COLO829 (cell line): ENCODE results near the gene CHN1.

Source experiments
- DNase-seq: peaks from one replicate; pipeline ENCODE4 v3.0.0; 2012; ENCODE audit warnings: low spot score

The CHN1 gene

DNA sequence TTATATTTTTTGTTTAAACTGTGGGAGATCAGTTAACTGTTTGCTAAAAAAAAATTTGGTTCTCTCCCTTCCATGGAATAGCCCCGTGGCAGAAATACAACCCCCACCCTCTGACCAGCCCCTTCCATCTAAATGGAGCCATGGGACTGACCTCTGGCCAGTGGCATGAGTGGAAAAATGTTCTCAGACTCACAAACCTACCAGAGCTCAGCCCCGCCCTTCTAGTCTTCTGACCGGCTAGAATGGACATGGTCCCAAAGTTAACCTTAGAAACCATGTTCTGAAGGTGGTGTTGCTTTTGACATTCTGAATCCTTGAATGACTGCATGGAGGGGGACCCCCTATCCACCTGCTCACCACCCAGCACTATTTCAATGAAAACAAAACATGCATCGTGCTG, 239.6 kb downstream of the CHN1 start:
- DNase-seq, result no peak

DNA sequence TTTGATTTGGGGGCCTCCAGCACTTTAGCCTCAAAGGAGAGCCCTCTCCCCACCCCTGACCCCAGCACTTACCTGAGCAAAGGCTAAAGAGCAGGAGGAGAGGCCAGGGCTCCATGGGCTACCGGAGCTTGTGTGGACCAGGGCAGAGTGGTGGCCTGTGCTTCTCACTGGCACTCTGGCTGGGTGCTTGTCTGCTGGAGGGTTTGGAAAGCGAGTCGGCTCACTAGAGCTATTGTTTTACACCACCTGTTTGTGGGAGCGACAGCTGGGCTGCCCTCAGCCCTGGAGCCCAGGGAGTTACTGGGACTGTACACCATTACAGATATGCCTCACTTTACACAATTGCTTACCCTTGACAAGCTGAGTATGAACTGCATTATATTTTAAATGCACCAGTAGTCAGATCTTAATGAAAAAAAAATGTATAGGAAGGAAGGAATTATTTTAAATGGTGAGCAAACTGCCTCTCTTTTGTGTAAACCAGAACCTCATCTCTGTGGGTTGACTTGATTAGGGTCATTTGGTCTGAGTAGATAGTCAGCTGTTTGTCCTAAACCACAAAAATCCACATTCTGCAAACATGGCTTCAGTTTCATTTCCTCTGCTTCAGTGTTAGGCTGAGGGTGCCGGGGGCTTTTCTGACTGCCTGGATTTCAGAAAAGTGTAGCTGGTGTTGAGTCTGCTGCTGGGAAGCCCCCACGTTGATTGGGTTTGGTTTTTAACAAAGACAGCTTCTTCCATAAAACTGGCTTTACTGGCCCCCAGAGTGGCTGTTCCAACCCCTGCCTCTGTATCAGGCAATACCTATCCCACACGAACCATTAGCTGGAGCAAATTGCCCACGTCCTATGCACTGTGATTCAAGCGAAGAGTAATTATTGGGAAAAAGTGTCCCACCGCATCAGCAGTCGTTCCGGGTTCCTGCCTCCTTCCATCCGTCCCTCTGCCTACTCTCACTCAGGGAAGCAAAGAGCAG, 240.6 kb downstream of the CHN1 start, which contains the start of gene CHRNA1:
CHRNA1 (minus strand) TSS at position 193 of the 976 bp plus-strand sequence; CDS start at position 115, 78 bp downstream.
- DNase-seq, result no peak

DNA sequence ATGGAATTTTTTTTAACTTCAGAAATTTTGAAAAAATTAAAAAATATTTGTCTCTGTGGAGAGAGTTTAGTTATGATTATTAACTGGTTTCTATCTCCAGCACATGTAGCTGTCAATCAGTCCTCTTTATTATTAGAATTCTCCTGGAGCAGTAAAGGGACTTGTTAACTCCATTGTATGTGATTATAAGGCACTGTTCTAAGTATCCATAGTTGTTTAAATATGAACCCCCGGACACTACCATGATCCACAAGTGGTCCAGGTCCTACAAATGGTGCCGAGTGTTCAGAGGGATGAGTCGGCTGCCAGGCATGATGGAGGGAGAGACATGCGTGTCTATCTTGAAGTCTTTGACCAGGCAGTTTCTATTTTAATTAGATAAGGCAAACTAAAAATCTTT, 241.4 kb downstream of the CHN1 start:
- no peak for DNase-seq

DNA sequence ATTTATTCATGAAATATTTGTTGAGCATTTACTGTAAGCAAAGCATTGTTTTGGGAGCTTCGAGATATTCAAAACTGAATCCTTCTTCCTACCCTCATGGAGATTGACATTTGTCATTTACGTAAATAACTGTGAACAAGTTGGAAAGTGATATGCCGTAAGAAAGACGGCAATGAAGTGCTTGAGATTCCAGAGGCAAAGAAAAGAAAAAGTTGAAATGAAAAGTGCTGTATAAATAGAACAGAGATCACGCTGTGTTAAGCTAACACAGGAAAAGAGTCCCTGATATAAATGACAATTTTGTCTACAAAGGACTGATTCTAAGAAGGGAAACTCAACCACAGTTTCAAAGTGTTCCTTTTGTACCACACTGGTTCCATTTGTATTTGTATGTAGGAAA, 242.7 kb downstream of the CHN1 start:
- no peak for DNase-seq

DNA sequence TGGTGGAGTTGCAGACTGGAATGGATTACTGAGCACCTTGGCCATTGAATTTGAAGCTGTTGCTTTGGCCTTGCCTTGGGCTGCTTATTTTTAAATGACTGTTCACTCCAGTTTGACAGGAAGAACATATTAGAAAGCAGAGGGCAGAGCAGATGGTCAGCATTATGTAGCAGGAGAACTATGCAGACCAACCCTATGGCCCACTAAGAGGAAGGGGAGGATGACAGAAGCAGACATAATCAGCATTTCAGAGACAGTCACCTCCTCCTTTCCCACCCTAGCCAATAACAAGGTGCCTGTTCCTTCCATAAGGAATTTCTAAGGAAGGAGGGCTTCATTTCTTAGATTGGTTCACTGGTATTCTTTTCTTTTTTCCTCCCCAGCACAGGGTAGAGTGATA, 243.3 kb downstream of the CHN1 start:
- DNase-seq, result no peak

DNA sequence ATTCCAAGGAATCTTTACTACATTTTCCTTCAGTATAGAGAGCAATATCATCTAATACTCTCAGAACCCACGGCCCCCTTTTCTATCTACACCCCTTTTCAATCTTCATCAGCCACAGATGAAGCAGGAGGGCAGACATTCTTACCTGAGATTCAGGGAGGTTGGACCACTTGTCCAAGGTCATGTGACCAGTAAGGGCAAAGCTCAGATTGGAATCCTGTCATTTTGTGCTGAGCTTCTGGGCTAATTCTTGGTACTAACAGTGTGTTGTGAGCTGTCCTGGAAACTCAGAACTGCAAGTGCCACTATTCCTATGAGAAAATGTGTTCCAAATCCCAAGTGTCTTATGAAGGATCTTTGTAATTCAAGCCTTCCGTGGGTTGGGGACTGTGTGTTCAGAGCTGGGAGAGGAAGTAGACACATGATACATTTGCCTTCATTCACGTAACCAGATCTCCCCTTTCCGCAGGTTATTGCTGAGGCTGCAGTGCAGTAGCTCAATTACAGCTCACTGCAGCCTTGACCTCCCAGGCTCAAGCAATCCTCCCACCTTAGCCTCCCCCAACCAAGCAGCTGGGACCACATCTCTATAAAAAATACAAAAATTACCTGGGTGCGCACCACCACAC, 244.2 kb downstream of the CHN1 start:
- DNase-seq, result no peak

DNA sequence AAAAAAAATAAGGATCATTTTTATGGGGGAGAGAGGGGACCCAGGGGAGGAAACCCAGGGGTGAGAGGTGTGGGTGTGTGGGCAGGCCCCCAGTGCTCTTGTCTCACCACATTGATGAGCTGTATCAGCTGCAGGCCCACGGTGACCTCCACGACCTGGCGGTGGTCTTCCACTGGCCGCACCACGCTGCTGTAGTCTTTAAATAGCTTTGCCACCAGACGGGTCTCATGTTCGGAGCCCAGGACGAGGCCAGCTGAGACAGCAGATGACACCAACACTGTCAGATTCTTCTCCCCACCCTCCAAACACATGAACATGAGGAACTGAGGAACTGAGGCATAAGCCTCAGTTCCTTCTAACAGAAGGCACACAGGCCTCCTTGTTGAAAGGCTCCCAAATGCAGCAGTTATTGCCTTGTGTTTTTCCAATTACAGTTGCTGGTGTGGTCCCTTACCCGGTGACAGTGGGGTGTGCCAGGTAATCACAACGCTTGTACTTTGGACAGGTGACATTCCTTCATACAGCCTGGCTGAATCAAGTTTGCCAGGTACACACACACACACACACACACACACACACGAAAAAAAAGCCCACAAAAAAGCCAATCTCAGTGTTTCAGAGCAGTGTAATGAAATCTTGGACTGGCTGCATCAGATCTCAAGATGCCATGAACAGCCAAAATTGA, 245.7 kb downstream of the CHN1 start:
- no peak for DNase-seq

DNA sequence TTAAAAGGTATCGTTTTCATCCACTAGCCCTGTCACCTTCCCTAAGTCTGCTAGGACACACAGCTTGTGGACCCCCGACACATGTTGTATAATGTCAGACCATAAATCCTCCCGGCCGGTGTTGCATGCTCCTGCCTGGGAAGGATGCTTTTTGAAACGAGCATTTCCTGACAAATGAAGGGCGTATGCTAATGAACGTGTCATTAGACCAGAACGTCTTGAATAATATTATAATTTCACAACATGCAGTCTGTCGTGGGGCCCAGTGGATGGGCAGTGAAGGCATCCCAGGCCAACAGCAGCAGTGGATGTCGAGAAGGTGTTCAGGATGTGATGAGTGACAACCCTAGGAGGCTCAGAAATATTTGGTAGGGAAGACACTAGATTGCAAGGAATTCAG, 248.4 kb downstream of the CHN1 start:
- no peak for DNase-seq

DNA sequence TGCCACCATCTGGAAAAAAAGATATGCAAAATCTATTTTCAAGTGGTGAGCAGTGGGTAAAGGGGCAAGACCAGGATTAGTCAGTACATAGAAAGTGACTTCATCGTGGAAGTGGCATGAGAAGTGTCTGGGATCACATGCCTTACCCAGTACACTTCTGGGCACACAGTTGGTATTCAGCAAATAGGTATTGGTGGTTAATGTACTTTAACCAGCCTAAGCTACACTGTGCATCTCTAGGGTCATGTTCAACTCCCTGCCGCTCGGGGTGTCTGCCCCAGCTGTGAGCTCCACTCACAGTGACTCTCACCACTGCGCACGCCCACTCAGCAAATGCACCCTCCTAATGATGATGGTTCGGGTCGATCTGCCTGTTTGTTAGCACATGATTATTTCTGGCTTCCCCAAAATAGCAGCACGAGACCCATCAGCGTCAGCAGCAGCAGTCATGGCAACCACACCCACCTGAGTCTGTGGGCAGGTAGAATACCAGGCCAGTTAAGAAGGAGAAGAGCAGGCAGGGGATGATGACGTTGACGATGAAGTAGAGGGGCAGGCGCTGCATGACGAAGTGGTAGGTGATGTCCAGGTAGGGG, 252.0 kb downstream of the CHN1 start:
- no peak for DNase-seq

DNA sequence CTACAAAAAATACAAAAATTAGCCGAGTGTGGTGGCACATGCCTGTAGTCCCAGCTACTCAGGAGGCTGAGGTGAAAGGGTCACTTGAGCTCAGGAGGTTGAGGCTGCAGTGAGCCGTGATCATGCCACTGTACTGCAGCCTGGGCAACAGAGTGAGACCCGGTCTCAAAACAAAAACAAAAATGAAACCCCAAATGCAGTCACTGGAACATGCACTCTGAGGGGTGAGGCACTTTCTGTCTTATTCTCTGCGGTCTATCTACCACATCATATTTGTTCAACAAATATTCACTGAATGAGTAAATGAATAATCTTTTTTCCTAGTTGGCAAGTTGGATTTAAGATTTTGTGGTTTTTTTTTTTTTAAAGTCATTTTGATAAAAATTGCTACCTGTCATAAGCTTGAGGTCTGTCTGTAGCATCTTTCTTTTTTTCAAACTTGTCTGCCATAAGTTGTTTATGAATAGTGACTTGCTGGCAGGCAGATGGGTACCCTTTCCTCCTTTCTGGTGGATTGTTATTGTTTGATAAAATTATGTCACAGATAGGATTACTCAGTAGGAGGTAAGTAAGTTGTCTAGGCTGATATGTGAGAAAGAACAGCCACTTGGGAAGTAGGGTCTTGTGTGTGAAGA, 252.7 kb downstream of the CHN1 start:
- no peak for DNase-seq

DNA sequence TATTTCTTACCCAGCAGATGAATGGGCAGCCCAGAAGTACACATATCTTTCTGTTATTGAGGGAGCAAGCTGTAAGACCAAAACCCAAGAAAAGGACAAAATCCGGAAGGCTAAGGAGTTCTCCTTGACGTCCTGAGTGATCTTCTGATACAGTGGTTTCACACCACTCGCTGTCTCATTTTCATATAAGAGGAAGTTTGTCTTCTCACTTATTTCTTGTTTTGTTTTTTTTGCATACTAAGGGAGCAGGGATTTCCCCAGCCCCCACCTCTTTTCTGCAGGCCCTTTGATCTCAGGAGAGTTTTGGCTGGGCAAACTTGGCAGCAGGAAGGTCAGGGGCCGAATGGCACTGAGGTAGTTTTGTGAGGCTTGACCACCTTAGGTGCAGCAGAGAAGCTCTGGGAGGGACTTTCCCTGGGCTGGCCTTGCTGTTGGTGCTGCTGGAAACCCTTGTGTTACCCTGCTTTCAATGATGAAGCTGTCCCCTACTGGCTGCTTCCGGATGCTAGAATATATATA, 254.2 kb downstream of the CHN1 start:
- no peak for DNase-seq

DNA sequence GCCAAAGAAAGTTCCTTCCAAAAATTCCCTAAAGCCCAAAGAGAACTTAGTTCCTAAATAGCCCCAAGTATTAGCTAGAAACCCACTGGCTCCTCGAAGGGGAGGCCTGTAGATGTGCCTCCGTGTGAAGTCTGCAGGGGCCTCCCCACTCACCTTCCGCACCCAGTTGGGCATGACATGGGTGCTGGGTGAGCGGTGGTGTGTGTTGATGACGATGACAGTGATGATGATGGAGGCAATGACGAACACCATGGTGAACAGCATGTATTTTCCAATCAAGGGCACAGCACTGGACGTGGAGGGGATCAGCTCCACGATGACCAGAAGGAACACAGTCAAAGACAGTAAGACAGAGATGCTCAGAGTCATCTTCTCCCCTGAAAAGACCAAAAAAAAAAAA, 255.4 kb downstream of the CHN1 start:
- no peak for DNase-seq

DNA sequence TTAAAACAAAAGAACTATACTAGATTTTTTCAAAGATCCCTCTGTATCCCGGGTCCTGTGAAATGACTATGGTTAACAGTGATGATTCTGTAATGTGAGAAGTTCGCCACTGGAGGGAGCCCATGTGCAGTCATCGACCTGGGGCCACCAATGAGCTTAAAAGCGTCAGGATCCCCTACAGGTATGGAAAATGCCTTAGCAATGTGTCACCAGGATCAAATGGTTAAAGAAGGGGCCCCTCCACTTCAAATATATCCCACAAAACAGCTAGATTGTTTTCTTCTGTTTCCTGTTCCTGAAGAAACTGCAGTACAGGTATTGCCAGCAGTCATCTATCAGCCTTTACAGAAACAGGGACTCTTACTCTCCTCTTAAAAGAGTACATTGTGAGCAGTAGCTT, 256.2 kb downstream of the CHN1 start:
- peak; percentile 43 for DNase-seq
